DOHH2 (cell line): ENCODE data around the gene TTYH1.

ENCODE experiments used
- CTCF ChIP-seq: fragments of 200-600 bp; sonication (generic); IDR thresholded peaks from one replicate; pipeline ENCODE4 v1.5.1; 2014; ENCODE audit warnings: antibody characterized with exemption, mild to moderate bottlenecking, low read depth, low read length; ENCODE audit not compliant: poor library complexity, severe bottlenecking
- EZH2phosphoT487 ChIP-seq: fragments of 200-600 bp; sonication (generic); IDR thresholded peaks from 2 replicates; pipeline ENCODE4 v1.6.1; 2017; ENCODE audit warnings: borderline replicate concordance, mild to moderate bottlenecking, antibody characterized with exemption, low read length, moderate library complexity, mixed read lengths

- TF ChIP-seq CTCF, result no peak
- TF ChIP-seq EZH2phosphoT487, result no peak
Observed at GRCh38 chr19:54391589-54392061, 23.6 kb upstream of the TTYH1 start.
